K562 (cell line): ENCODE data around the gene ACRBP. TPM values are rescaled to one million over a fixed set of nuclear protein-coding genes. Genes with fewer than 3 reads are reported as not detected.

Source experiments
- CEBPG ChIP-seq, 3 experiments: fragments of 200-800 bp in 1 of 3; sonication (Bioruptor generic) in 1 of 3; sonication (generic) in 1 of 3; formaldehyde crosslinking in 1 of 3; IDR thresholded peaks in 2 of 3; conservative IDR thresholded peaks in 1 of 3; 2 replicates each; pipeline versions ENCODE4 v1.6.1 to v1.8.0; 2016 to 2022; ENCODE audit warnings: missing compliant biosample characterization in 2 of 3, missing genetic modification characterization in 2 of 3, mild to moderate bottlenecking in 1 of 3, missing genetic modification reagents in 1 of 3
- CREM ChIP-seq: IDR thresholded peaks from 2 replicates; pipeline ENCODE4 v1.6.1; 2014; ENCODE audit warnings: antibody characterized with exemption, low read depth
- DPF2 ChIP-seq: fragments of 450-650 bp; IDR thresholded peaks from 2 replicates; pipeline ENCODE4 v1.6.1; 2016
- EP400 ChIP-seq: fragments of 450-650 bp; IDR thresholded peaks from 2 replicates; pipeline ENCODE4 v1.6.1; 2017; ENCODE audit warnings: antibody characterized with exemption, mild to moderate bottlenecking, moderate library complexity
- ETV6 ChIP-seq, 3 experiments: fragments of 150-350 bp in 1 of 3; sonication (generic) in 1 of 3; formaldehyde crosslinking in 1 of 3; IDR thresholded peaks; 2 replicates each; pipeline versions ENCODE4 v1.6.1 to v1.8.0; 2014 to 2022; ENCODE audit warnings: borderline replicate concordance in 2 of 3, low read depth in 2 of 3, antibody characterized with exemption in 1 of 3, low read length in 1 of 3, mild to moderate bottlenecking in 1 of 3, missing genetic modification reagents in 1 of 3
- HDAC8 ChIP-seq: fragments of 450-650 bp; IDR thresholded peaks from 2 replicates; pipeline ENCODE4 v1.6.1; 2016; ENCODE audit warnings: mild to moderate bottlenecking, missing genetic modification characterization, moderate library complexity, missing compliant biosample characterization
- MIER1 ChIP-seq: fragments of 450-650 bp; IDR thresholded peaks from 2 replicates; pipeline ENCODE4 v1.6.1; 2016; ENCODE audit warnings: antibody characterized with exemption, mild to moderate bottlenecking, low read depth
- MTA2 ChIP-seq: fragments of 450-650 bp; IDR thresholded peaks from 2 replicates; pipeline ENCODE4 v1.6.1; 2016; ENCODE audit warnings: low read depth
- MYC ChIP-seq, 2 experiments: fragments of 250-450 bp in 1 of 2; sonication (Bioruptor Pico) in 1 of 2; IDR thresholded peaks; 2 replicates each; pipeline versions ENCODE4 v1.5.1 to v1.6.1; 2012 to 2021; ENCODE audit warnings: low read depth in 2 of 2, borderline replicate concordance in 1 of 2, improper control_type of control experiment in 1 of 2, low read length in 1 of 2, mild to moderate bottlenecking in 1 of 2, moderate library complexity in 1 of 2
- RBFOX2 ChIP-seq: fragments of 200-400 bp; formaldehyde crosslinking; IDR thresholded peaks from 2 replicates; pipeline ENCODE4 v1.6.1; 2017; ENCODE audit warnings: low read depth, mild to moderate bottlenecking, low read length, moderate library complexity
- RNF2 ChIP-seq: sonication (generic); IDR thresholded peaks from 2 replicates; pipeline ENCODE4 v1.6.1; 2016
- SIRT6 ChIP-seq: IDR thresholded peaks from one replicate; pipeline ENCODE4 v1.6.1; 2012; ENCODE audit warnings: low read depth, mild to moderate bottlenecking, control low read depth, inconsistent platforms, low read length, moderate library complexity
- TAF15 ChIP-seq: fragments of 200-400 bp; formaldehyde crosslinking; IDR thresholded peaks from 2 replicates; pipeline ENCODE4 v1.6.1; 2017; ENCODE audit warnings: mild to moderate bottlenecking, low read depth, low read length, moderate library complexity
- ZNF121 ChIP-seq: sonication (generic); formaldehyde crosslinking; conservative IDR thresholded peaks from 2 replicates; pipeline ENCODE4 v1.8.0; 2022; ENCODE audit warnings: missing genetic modification reagents
- ZNF766 ChIP-seq: fragments of 200-800 bp; sonication (Bioruptor generic); conservative IDR thresholded peaks from 2 replicates; pipeline ENCODE4 v1.6.1; 2016; ENCODE audit warnings: missing genetic modification characterization, missing compliant biosample characterization
- polyA plus RNA-seq, 8 experiments: library from polyadenylated mRNA; depleted of rRNA in 4 of 8; stranded (reverse) in 5 of 8; unstranded in 3 of 8; fragments of >200 nt; fragmentation: Nextera tagmentation in 2 of 8; fragmentation: Illumina TruSeq in 1 of 8; extraction: Ambion mirVana in 2 of 8; extraction: Trizol in 1 of 8; gene quantifications; 2 replicates each; pipeline versions ENCODE4 v1.2.1 to v1.2.3, GENCODE V29; 2011 to 2014; ENCODE audit warnings: inconsistent platforms in 1 of 8, missing spikeins in 1 of 8
- total RNA-seq, 7 experiments: library from RNA; depleted of rRNA in 6 of 7; stranded (reverse); fragments of >200 nt in 6 of 7; fragmentation: Illumina TruSeq in 2 of 7; extraction: Trizol in 2 of 7; gene quantifications; 2 replicates each; pipeline versions ENCODE4 v1.2.1 to v1.2.3, GENCODE V29; 2011 to 2021; ENCODE audit warnings: low replicate concordance in 1 of 7
- TF ChIP-seq, protein P1 (sequence below), 2 experiments: IDR thresholded peaks; 2 replicates each; pipeline ENCODE4 v1.6.1; 2012; ENCODE audit warnings: improper control_type of control experiment in 2 of 2, low read depth in 2 of 2, low read length in 2 of 2, borderline replicate concordance in 1 of 2
- TF ChIP-seq, protein P2 (sequence below): fragments of 200-800 bp; sonication (Bioruptor generic); IDR thresholded peaks from 2 replicates; pipeline ENCODE4 v1.6.1; 2016; ENCODE audit warnings: missing genetic modification characterization, missing compliant biosample characterization

Gene ACRBP
- total and polyA plus RNA-seq, 9 of the 15 experiments (the other 6 are each of a cell fraction or from before 2014, with no cell fraction given) = 3.1 to 31.8 (median 8.4) TPM

- TF ChIP-seq EP400 (peak; percentile 38; the same call in 1 of the 2 replicates), ETV6 (IDR thresholded peaks at IDR 0.05; ENCODE audit: borderline replicate concordance in 1 of 2, low read depth in 2 of 2, low read length in 1 of 2) (no peak), ETV6 (CRISPR knock-in tag; IDR thresholded peaks at IDR 0.05; ENCODE audit: borderline replicate concordance) (no peak), MYC (IDR thresholded peaks at IDR 0.05; ENCODE audit: low read depth, low read length) (peak; percentile 8; the same call in 1 of the 2 replicates), MYC (CRISPR knock-in tag; IDR thresholded peaks at IDR 0.05; ENCODE audit: borderline replicate concordance, low read depth) (no peak), MIER1 (no peak), ZNF121 (CRISPR knock-in tag) (no peak), RNF2 (no peak), ZNF766 (CRISPR knock-in tag) (no peak), MTA2 (no peak), RBFOX2 (peak; percentile 69), DPF2 (no peak), SIRT6 (no peak), HDAC8 (tag) (no peak), CREM (0 out of 2 replicates have a peak, but pooled peaks have one; percentile 11), CEBPG (CRISPR knock-in tag; IDR thresholded peaks at IDR 0.05) (peak; percentile 20; the same call in 1 of the 2 replicates), CEBPG (tag; conservative IDR thresholded peaks at IDR 0.05 in 1 of 2, IDR thresholded peaks at IDR 0.05 in 1 of 2) (no peak), TAF15 (no peak)
- TF ChIP-seq, protein P1, sequence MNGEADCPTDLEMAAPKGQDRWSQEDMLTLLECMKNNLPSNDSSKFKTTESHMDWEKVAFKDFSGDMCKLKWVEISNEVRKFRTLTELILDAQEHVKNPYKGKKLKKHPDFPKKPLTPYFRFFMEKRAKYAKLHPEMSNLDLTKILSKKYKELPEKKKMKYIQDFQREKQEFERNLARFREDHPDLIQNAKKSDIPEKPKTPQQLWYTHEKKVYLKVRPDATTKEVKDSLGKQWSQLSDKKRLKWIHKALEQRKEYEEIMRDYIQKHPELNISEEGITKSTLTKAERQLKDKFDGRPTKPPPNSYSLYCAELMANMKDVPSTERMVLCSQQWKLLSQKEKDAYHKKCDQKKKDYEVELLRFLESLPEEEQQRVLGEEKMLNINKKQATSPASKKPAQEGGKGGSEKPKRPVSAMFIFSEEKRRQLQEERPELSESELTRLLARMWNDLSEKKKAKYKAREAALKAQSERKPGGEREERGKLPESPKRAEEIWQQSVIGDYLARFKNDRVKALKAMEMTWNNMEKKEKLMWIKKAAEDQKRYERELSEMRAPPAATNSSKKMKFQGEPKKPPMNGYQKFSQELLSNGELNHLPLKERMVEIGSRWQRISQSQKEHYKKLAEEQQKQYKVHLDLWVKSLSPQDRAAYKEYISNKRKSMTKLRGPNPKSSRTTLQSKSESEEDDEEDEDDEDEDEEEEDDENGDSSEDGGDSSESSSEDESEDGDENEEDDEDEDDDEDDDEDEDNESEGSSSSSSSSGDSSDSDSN (IDR thresholded peaks at IDR 0.05; ENCODE audit: borderline replicate concordance in 1 of 2, low read depth in 2 of 2, low read length in 2 of 2) = peak in 1 of 2 experiments; percentile 71; a peak in 1 of 4 replicates
- TF ChIP-seq, protein P2, sequence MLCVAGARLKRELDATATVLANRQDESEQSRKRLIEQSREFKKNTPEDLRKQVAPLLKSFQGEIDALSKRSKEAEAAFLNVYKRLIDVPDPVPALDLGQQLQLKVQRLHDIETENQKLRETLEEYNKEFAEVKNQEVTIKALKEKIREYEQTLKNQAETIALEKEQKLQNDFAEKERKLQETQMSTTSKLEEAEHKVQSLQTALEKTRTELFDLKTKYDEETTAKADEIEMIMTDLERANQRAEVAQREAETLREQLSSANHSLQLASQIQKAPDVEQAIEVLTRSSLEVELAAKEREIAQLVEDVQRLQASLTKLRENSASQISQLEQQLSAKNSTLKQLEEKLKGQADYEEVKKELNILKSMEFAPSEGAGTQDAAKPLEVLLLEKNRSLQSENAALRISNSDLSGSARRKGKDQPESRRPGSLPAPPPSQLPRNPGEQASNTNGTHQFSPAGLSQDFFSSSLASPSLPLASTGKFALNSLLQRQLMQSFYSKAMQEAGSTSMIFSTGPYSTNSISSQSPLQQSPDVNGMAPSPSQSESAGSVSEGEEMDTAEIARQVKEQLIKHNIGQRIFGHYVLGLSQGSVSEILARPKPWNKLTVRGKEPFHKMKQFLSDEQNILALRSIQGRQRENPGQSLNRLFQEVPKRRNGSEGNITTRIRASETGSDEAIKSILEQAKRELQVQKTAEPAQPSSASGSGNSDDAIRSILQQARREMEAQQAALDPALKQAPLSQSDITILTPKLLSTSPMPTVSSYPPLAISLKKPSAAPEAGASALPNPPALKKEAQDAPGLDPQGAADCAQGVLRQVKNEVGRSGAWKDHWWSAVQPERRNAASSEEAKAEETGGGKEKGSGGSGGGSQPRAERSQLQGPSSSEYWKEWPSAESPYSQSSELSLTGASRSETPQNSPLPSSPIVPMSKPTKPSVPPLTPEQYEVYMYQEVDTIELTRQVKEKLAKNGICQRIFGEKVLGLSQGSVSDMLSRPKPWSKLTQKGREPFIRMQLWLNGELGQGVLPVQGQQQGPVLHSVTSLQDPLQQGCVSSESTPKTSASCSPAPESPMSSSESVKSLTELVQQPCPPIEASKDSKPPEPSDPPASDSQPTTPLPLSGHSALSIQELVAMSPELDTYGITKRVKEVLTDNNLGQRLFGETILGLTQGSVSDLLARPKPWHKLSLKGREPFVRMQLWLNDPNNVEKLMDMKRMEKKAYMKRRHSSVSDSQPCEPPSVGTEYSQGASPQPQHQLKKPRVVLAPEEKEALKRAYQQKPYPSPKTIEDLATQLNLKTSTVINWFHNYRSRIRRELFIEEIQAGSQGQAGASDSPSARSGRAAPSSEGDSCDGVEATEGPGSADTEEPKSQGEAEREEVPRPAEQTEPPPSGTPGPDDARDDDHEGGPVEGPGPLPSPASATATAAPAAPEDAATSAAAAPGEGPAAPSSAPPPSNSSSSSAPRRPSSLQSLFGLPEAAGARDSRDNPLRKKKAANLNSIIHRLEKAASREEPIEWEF = no peak
Measured at GRCh38 chr12:6635856-6636531, 11.2 kb downstream of the ACRBP start, which contains the start of gene LPAR5 (continued).
